RWPE1 (cell line): ENCODE results near the gene UCHL3.

ENCODE experiments used
- CTCF ChIA-PET: fragments of 350-600 bp; sonication (Branson Sonifier 250); formaldehyde crosslinking; extraction: SDS; loops from one replicate; lab custom pipeline; 2021; lab: Yijun Ruan, JAX
- POLR2A ChIA-PET: fragments of 400-600 bp; formaldehyde crosslinking; extraction: SDS; loops from one replicate; lab custom pipeline; 2020; ENCODE audit warnings: antibody characterized with exemption; ENCODE audit not compliant: low non-redundant PET; lab: Yijun Ruan, JAX
- DNase-seq: peaks from one replicate; pipeline ENCODE4 v3.0.0; 2012; ENCODE audit warnings: low spot score
- H3K27ac ChIP-seq: fragments of 450-650 bp; 2 replicates; pipeline ENCODE4 v1.5.1; 2017
- CTCF ChIP-seq: fragments of 450-650 bp; conservative IDR thresholded peaks from 2 replicates; pipeline ENCODE4 v1.5.1; 2017; ENCODE audit warnings: low read depth, mild to moderate bottlenecking

Gene UCHL3

GRCh38 chr13:75511051-75511625, 38.5 kb upstream of the UCHL3 start:
- CTCF ChIA-PET, result no interaction called here
- no peak overlapping the region for H3K27ac ChIP-seq
- no peak for TF ChIP-seq CTCF
- DNase-seq, result no peak
- POLR2A ChIA-PET, result no interaction called here

GRCh38 chr13:75512253-75512652, 37.3 kb upstream of the UCHL3 start:
- ChIA-PET CTCF (no interaction called here), POLR2A (no interaction called here)
- no peak for TF ChIP-seq CTCF
- H3K27ac ChIP-seq, result no peak overlapping the region
- DNase-seq, result no peak

- TF ChIP-seq CTCF, result no peak
- no peak for DNase-seq
- ChIA-PET POLR2A (interaction anchor here (0.6 kb wide), 1 partner anchor 31 kb away, joined by 3 read pairs; the partner anchor contains the start of gene TBC1D4), CTCF (no interaction called here)
- H3K27ac ChIP-seq, result no peak overlapping the region
Observed at GRCh38 chr13:75513271-75513670, 36.3 kb upstream of the UCHL3 start.

- ChIA-PET POLR2A (no interaction called here), CTCF (interaction anchor here (0.6 to 1.0 kb wide), 2 partner anchors 29 to 32 kb away, joined by 3 read pairs; partner anchors contain the start of gene TBC1D4)
- no peak for DNase-seq
- no peak for TF ChIP-seq CTCF
- no peak overlapping the region for H3K27ac ChIP-seq
Observed at GRCh38 chr13:75514080-75514995, 35.3 kb upstream of the UCHL3 start.

- no peak overlapping the region for H3K27ac ChIP-seq
- no peak for TF ChIP-seq CTCF
- POLR2A ChIA-PET, result no interaction called here
- DNase-seq, result no peak
- CTCF ChIA-PET, result no interaction called here
Observed at GRCh38 chr13:75518439-75519088, 31.0 kb upstream of the UCHL3 start.

GRCh38 chr13:75521956-75522355, 27.6 kb upstream of the UCHL3 start:
- no peak overlapping the region for H3K27ac ChIP-seq
- DNase-seq, result no peak
- POLR2A ChIA-PET, result no interaction called here
- CTCF ChIA-PET, result no interaction called here
- no peak for TF ChIP-seq CTCF
